ENCODE measurements around the gene INTS1.

DNA sequence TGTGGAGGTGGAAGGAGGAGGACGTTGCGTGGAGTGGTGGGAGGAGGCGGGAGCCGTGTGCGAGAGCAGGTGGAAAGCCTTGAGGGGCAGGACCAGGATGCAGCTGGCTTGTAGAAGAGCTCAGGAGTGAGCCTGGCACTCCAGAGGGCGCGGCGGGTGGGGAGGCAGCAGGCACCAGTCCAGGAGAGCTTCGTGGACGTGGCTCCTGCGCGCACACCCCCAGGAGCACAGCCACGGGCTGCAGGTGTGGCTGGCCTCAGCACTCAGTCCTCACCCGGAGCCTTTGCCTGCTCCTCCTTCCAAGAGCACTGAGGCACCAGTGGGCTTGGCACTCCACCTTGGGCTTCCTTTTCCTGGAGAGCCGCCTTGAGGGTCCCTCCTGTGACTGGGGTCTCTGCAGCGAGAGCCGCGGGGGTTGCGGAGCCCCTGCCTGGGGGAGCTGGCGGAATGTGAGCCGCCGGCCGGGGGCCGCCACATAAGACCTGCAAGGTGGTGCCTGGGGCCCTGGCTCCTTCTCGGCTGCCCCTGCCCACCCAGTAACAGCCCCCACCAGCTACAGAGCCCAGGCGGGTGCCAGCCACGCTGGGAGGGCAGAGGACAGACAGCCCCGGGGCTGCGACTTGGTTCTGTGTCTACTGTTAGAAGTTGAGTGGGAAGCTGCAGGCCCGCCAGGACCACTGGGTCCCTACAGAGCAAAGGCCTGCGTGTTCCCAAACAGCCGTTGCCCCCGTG is 37.4 kb upstream of the INTS1 start:
- TF ChIP-seq, protein P1, sequence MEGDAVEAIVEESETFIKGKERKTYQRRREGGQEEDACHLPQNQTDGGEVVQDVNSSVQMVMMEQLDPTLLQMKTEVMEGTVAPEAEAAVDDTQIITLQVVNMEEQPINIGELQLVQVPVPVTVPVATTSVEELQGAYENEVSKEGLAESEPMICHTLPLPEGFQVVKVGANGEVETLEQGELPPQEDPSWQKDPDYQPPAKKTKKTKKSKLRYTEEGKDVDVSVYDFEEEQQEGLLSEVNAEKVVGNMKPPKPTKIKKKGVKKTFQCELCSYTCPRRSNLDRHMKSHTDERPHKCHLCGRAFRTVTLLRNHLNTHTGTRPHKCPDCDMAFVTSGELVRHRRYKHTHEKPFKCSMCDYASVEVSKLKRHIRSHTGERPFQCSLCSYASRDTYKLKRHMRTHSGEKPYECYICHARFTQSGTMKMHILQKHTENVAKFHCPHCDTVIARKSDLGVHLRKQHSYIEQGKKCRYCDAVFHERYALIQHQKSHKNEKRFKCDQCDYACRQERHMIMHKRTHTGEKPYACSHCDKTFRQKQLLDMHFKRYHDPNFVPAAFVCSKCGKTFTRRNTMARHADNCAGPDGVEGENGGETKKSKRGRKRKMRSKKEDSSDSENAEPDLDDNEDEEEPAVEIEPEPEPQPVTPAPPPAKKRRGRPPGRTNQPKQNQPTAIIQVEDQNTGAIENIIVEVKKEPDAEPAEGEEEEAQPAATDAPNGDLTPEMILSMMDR (IDR thresholded peaks at IDR 0.05; ENCODE audit: poor library complexity): no peak
- no peak for TF ChIP-seq EZH2 (IDR thresholded peaks at IDR 0.05; ENCODE audit: borderline replicate concordance)
- no peak for TF ChIP-seq EZH2phosphoT487 (IDR thresholded peaks at IDR 0.05; ENCODE audit: low read depth, severe bottlenecking, unreplicated experiment)

Measured in hepatocyte (in vitro differentiated cells).